Gastroesophageal sphincter (tissue), 4 donors: Measurements from ENCODE around the gene ZIC1. TPM values are rescaled to one million over a fixed set of nuclear protein-coding genes. Genes with fewer than 3 reads are reported as not detected.

Experiments used
- ATAC-seq: fragments of 150-250 bp; one replicate; pipeline ENCODE4 v1.9.1; 2016; ENCODE audit warnings: mild to moderate bottlenecking, moderate library complexity
- H3K27ac ChIP-seq, 4 donors: fragments of 200-600 bp; sonication (generic) in 3 of 4; 1 replicate in 3 of 4; 2 replicates in 1 of 4; pipeline ENCODE4 v1.5.1; 2016 to 2019
- H3K27me3 ChIP-seq: fragments of 200-600 bp; sonication (generic); one replicate; pipeline ENCODE4 v1.5.1; 2019
- H3K36me3 ChIP-seq, 2 donors: fragments of 200-600 bp; sonication (generic); one replicate each; pipeline ENCODE4 v1.5.1; 2019; ENCODE audit warnings: control low read depth in 1 of 2
- H3K4me1 ChIP-seq, 3 donors: fragments of 200-600 bp; sonication (generic); 1 replicate in 2 of 3; 2 replicates in 1 of 3; pipeline ENCODE4 v1.5.1; 2016 to 2019; ENCODE audit warnings: control low read depth in 2 of 3
- H3K4me3 ChIP-seq, 2 donors: fragments of 200-600 bp; sonication (generic); one replicate each; pipeline ENCODE4 v1.5.1; 2019; ENCODE audit warnings: mild to moderate bottlenecking in 1 of 2, moderate library complexity in 1 of 2
- H3K9me3 ChIP-seq, 3 donors: fragments of 200-600 bp; sonication (generic); one replicate each; pipeline ENCODE4 v1.5.1; 2017 to 2019; ENCODE audit warnings: control low read depth in 2 of 3
- CTCF ChIP-seq, 4 experiments: fragments of 200-600 bp in 2 of 4; fragments of 450-650 bp in 2 of 4; sonication (generic) in 1 of 4; IDR thresholded peaks; one replicate each; pipeline ENCODE4 v1.5.1; 2017 to 2019; ENCODE audit warnings: antibody characterized with exemption in 4 of 4, mild to moderate bottlenecking in 2 of 4, moderate library complexity in 2 of 4
- EP300 ChIP-seq: sonication (generic); formaldehyde crosslinking; IDR thresholded peaks from one replicate; pipeline ENCODE4 v1.6.1; 2017; ENCODE audit warnings: antibody characterized with exemption, mild to moderate bottlenecking
- POLR2A ChIP-seq, 2 donors: fragments of 450-650 bp; IDR thresholded peaks; one replicate each; pipeline ENCODE4 v1.6.1; 2017; ENCODE audit warnings: antibody characterized with exemption in 2 of 2, mild to moderate bottlenecking in 2 of 2, moderate library complexity in 1 of 2
- POLR2AphosphoS5 ChIP-seq: sonication (generic); formaldehyde crosslinking; IDR thresholded peaks from one replicate; pipeline ENCODE4 v1.6.1; 2017; ENCODE audit warnings: antibody characterized with exemption
- WGBS, 2 donors: methylation state at CpG; one replicate each; pipeline ENCODE4 v1.1.5; 2018; ENCODE audit warnings: low coverage in 1 of 2; 5-methylcytosine and 5-hydroxymethylcytosine counted together
- total RNA-seq, 4 donors: library from RNA; depleted of rRNA; stranded (reverse); fragments of >200 nt; gene quantifications; one replicate each; pipeline ENCODE4 v1.1.0, GENCODE V29; 2016

ZIC1 gene
- under 1 TPM in 2 of 4 donors, not detected in 2; 0.08 to 0.27 TPM for total RNA-seq

GRCh38 chr3:147409143-147410115 lies at the start of gene ZIC1:
Gene ZIC1 (plus strand): TSS chr3:147409365. CDS start chr3:147410113, 748 bp downstream.
- peaks cover 0 to 12% (median 0%) of the 10 kb centered on the region in 3 donors for H3K9me3 ChIP-seq
- no peak for TF ChIP-seq CTCF (IDR thresholded peaks at IDR 0.05)
- no peak for TF ChIP-seq EP300
- TF ChIP-seq POLR2A (IDR thresholded peaks at IDR 0.05) = no peak
- TF ChIP-seq POLR2AphosphoS5 = no peak
- peaks cover 0 to 64% (median 31%) of the 10 kb centered on the region in 3 donors for H3K4me1 ChIP-seq
- no peak for ATAC-seq
- H3K36me3 ChIP-seq = no peaks in the 10 kb centered on the region
- WGBS, 2 donors = 10 to 11% methylated on average over 2 to 31 of the region's 80 CpGs
- H3K4me3 ChIP-seq = peak within 1 kb of the TSS in 1 of 2 donors; percentile 39
- H3K27me3 ChIP-seq = peaks cover 100% of the 10 kb centered on the region
- no peak within 1 kb of the TSS for H3K27ac ChIP-seq

GRCh38 chr3:147360051-147360439 lies 49.1 kb upstream of the ZIC1 start:
- Histone ChIP-seq H3K27me3 (peaks cover 88% of the 10 kb centered on the region), H3K9me3 (peaks cover 0 to 12% (median 0%) of the 10 kb centered on the region in 3 donors), H3K36me3 (no peaks in the 10 kb centered on the region), H3K27ac (no peak overlapping the region), H3K4me3 (no peak overlapping the region), H3K4me1 (peaks cover 0 to 14% (median 0%) of the 10 kb centered on the region in 3 donors)
- TF ChIP-seq POLR2A (IDR thresholded peaks at IDR 0.05) = no peak
- TF ChIP-seq POLR2AphosphoS5 = no peak
- TF ChIP-seq CTCF (IDR thresholded peaks at IDR 0.05) = no peak
- TF ChIP-seq EP300 = no peak
- WGBS, 2 donors = 31 to 50% methylated on average over 4 of the region's 5 CpGs
- no peak for ATAC-seq

GRCh38 chr3:147360646-147361453 lies 48.3 kb upstream of the ZIC1 start:
- no peak for TF ChIP-seq CTCF (IDR thresholded peaks at IDR 0.05)
- no peak for TF ChIP-seq POLR2A (IDR thresholded peaks at IDR 0.05)
- TF ChIP-seq EP300 = no peak
- no peak for TF ChIP-seq POLR2AphosphoS5
- peaks cover 88% of the 10 kb centered on the region for H3K27me3 ChIP-seq

GRCh38 chr3:147361454-147362420 lies 47.4 kb upstream of the ZIC1 start:
- Histone ChIP-seq H3K4me1 (peaks cover 0 to 14% (median 0%) of the 10 kb centered on the region in 3 donors), H3K36me3 (no peaks in the 10 kb centered on the region), H3K4me3 (no peak overlapping the region), H3K27ac (no peak overlapping the region), H3K9me3 (peaks cover 0 to 10% (median 0%) of the 10 kb centered on the region in 3 donors), H3K27me3 (peaks cover 88% of the 10 kb centered on the region)
- TF ChIP-seq EP300 (no peak), CTCF (IDR thresholded peaks at IDR 0.05) (peak in 1 of 4 experiments; percentile 34)
- 9 to 12% methylated on average over 9 to 10 of the region's 12 CpGs for WGBS, 2 donors
- no peak for ATAC-seq

More at GRCh38 chr3:147360646-147361453, 48.3 kb upstream of the ZIC1 start:
- H3K4me1 ChIP-seq = peaks cover 0 to 14% (median 0%) of the 10 kb centered on the region in 3 donors
- peaks cover 0 to 12% (median 0%) of the 10 kb centered on the region in 3 donors for H3K9me3 ChIP-seq
- no peak overlapping the region for H3K27ac ChIP-seq
- no peak for ATAC-seq
- no peak overlapping the region for H3K4me3 ChIP-seq
- 6% methylated on average over 8 to 21 of the region's 21 CpGs for WGBS, 2 donors
- H3K36me3 ChIP-seq = no peaks in the 10 kb centered on the region
